IPS-18a (cell line): ENCODE data around the gene AGAP3.
A peak's percentile ranks its signal among the peaks of the same experiment; 100 is the strongest.

ENCODE experiments used
- H3K27ac ChIP-seq: one replicate; pipeline ENCODE4 v1.5.1; 2013; ENCODE audit warnings: low read length
- H3K27me3 ChIP-seq: one replicate; pipeline ENCODE4 v1.6.1; 2013; ENCODE audit warnings: mild to moderate bottlenecking, low read length; ENCODE audit not compliant: control insufficient read depth, insufficient read depth
- H3K36me3 ChIP-seq: one replicate; pipeline ENCODE4 v1.6.1; 2013; ENCODE audit warnings: low read depth, low read length; ENCODE audit not compliant: control insufficient read depth
- H3K4me1 ChIP-seq: one replicate; pipeline ENCODE4 v1.6.1; 2013; ENCODE audit warnings: low read depth, low read length; ENCODE audit not compliant: control insufficient read depth
- H3K4me3 ChIP-seq: one replicate; pipeline ENCODE4 v1.5.1; 2013; ENCODE audit warnings: low read length
- H3K9ac ChIP-seq: one replicate; pipeline ENCODE4 v1.6.1; 2013; ENCODE audit warnings: mild to moderate bottlenecking, low read length, moderate library complexity
- H3K9me3 ChIP-seq: one replicate; pipeline ENCODE4 v1.6.1; 2013; ENCODE audit warnings: low read depth, low read length; ENCODE audit not compliant: control insufficient read depth

AGAP3 gene

DNA sequence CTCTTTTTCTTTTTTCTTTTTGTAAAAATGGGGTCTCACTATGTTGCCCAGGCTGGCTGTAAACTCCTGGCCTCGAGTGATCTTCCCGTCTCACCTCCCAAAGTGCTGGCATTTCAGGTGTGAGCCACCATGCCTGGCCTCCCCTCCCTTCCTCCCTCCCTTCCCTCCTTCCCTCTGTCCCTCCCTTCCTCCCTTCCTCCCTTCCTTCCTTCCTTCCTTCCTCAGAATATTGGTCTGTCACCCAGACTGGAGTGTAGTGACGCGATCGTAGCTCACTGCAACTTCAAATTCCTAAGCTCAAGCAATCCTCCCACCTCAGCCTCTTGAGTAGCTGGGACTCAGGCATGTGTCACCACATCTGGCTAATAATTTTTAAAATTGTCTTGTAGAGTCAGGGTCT is 8.4 kb downstream of the AGAP3 start:
- no peaks in the 10 kb centered on the region for H3K9me3 ChIP-seq
- H3K4me3 ChIP-seq = no peak overlapping the region
- H3K27me3 ChIP-seq = peaks cover 3% of the 10 kb centered on the region
- no peak overlapping the region for H3K27ac ChIP-seq
- H3K4me1 ChIP-seq = peaks cover 3% of the 10 kb centered on the region
- H3K36me3 ChIP-seq = no peaks in the 10 kb centered on the region
- no peak overlapping the region for H3K9ac ChIP-seq

DNA sequence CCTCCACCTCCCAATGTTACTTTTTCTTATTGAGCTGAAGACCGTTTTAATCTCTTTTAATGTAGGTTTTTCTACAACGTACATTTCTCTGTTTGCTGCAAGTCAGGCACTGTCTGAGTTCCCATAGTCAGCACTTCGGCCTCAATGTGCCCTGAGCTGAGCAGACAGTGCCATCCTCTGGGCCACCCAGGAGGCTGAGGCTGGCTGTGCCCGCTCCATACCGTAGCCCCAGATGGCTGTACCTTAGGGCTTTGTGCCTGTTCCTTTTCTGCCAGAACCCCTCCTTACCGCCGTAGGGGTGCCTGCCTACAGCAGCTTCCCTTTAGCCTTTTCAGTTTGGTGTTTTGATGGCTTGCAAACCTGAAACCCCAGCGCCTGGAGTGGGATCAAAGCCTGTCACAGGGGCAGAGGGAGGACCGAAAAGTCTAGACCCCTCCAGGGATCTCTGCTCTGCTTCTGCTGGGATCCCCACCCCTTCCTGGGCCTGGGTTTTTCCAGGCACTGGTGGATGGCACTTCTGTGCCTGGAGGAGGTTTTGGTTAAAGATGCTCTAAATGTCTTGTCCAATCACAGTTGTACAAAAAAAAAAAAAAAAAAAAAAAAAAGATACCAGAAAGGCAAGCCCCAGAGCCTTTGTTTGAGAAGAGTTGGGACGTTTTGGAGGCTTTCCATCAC is 9.0 kb downstream of the AGAP3 start:
- Histone ChIP-seq H3K27ac (no peak overlapping the region), H3K36me3 (no peaks in the 10 kb centered on the region), H3K4me3 (no peak overlapping the region), H3K27me3 (no peaks in the 10 kb centered on the region), H3K4me1 (no peaks in the 10 kb centered on the region), H3K9ac (no peak overlapping the region), H3K9me3 (no peaks in the 10 kb centered on the region)

- Histone ChIP-seq H3K27me3 (no peaks in the 10 kb centered on the region), H3K9ac (no peak overlapping the region), H3K4me3 (no peak overlapping the region), H3K36me3 (no peaks in the 10 kb centered on the region), H3K9me3 (no peaks in the 10 kb centered on the region), H3K27ac (no peak overlapping the region), H3K4me1 (no peaks in the 10 kb centered on the region)
These were observed 9.7 kb downstream of the AGAP3 start for GRCh38 chr7:151095828-151096475.

- Histone ChIP-seq H3K36me3 (no peaks in the 10 kb centered on the region), H3K4me1 (peaks cover 12% of the 10 kb centered on the region)
These were observed 13.4 kb downstream of the AGAP3 start for GRCh38 chr7:151099486-151100211.

GRCh38 chr7:151100921-151101320 is 14.6 kb downstream of the AGAP3 start:
- no peaks in the 10 kb centered on the region for H3K27me3 ChIP-seq
- H3K4me3 ChIP-seq = no peak overlapping the region
- no peak overlapping the region for H3K9ac ChIP-seq
- no peaks in the 10 kb centered on the region for H3K36me3 ChIP-seq
- H3K9me3 ChIP-seq = no peaks in the 10 kb centered on the region
- no peak overlapping the region for H3K27ac ChIP-seq
- peaks cover 18% of the 10 kb centered on the region for H3K4me1 ChIP-seq

More at GRCh38 chr7:151099486-151100211, 13.4 kb downstream of the AGAP3 start:
- Histone ChIP-seq H3K9me3 (no peaks in the 10 kb centered on the region), H3K9ac (no peak overlapping the region), H3K27me3 (no peaks in the 10 kb centered on the region), H3K27ac (no peak overlapping the region), H3K4me3 (no peak overlapping the region)

GRCh38 chr7:151101621-151102396 is 15.5 kb downstream of the AGAP3 start:
- H3K9ac ChIP-seq = no peak overlapping the region

GRCh38 chr7:151102991-151103390 is 16.7 kb downstream of the AGAP3 start:
- no peaks in the 10 kb centered on the region for H3K36me3 ChIP-seq

More at GRCh38 chr7:151101621-151102396, 15.5 kb downstream of the AGAP3 start:
- Histone ChIP-seq H3K4me1 (peaks cover 18% of the 10 kb centered on the region), H3K27ac (no peak overlapping the region), H3K4me3 (no peak overlapping the region), H3K27me3 (no peaks in the 10 kb centered on the region), H3K36me3 (no peaks in the 10 kb centered on the region), H3K9me3 (no peaks in the 10 kb centered on the region)

DNA sequence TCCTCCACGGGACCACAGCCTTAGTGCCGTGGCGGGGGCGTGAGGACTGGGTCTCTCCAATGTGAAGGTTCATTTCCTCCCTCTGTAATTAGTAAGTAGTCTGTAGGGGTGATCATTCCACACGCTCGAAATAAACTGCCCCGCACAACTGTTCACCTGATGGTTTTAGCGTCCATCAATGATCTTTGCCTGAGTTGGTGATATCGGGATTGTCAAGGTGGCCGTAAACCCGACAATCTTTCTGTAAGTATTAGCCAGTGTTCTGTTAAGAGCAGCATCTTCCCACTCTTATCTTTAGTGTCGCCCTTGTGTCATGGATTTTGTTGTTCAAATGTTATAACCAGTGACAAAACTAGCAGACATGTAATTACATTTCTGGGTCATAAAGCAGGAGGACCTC is 17.7 kb downstream of the AGAP3 start:
- Histone ChIP-seq H3K9ac (peak overlapping the region; percentile 28), H3K27me3 (no peaks in the 10 kb centered on the region), H3K4me3 (peak overlapping the region; percentile 42), H3K9me3 (no peaks in the 10 kb centered on the region), H3K27ac (peak overlapping the region; percentile 40), H3K4me1 (peaks cover 18% of the 10 kb centered on the region), H3K36me3 (no peaks in the 10 kb centered on the region)

More at GRCh38 chr7:151102991-151103390, 16.7 kb downstream of the AGAP3 start:
- Histone ChIP-seq H3K4me1 (peaks cover 18% of the 10 kb centered on the region), H3K9me3 (no peaks in the 10 kb centered on the region), H3K4me3 (no peak overlapping the region), H3K27me3 (no peaks in the 10 kb centered on the region), H3K9ac (no peak overlapping the region), H3K27ac (no peak overlapping the region)

- Histone ChIP-seq H3K4me1 (peaks cover 18% of the 10 kb centered on the region), H3K9me3 (no peaks in the 10 kb centered on the region), H3K36me3 (no peaks in the 10 kb centered on the region), H3K27me3 (no peaks in the 10 kb centered on the region), H3K4me3 (peak overlapping the region; percentile 42), H3K9ac (peak overlapping the region; percentile 28), H3K27ac (peak overlapping the region; percentile 40)
These were observed 18.3 kb downstream of the AGAP3 start for GRCh38 chr7:151104411-151105235.

GRCh38 chr7:151107882-151108281 is 21.6 kb downstream of the AGAP3 start:
- no peak overlapping the region for H3K4me3 ChIP-seq
- peaks cover 18% of the 10 kb centered on the region for H3K4me1 ChIP-seq

More at GRCh38 chr7:151107882-151108281, 21.6 kb downstream of the AGAP3 start:
- no peaks in the 10 kb centered on the region for H3K9me3 ChIP-seq
- no peak overlapping the region for H3K27ac ChIP-seq
- H3K36me3 ChIP-seq = no peaks in the 10 kb centered on the region
- no peak overlapping the region for H3K9ac ChIP-seq
- no peaks in the 10 kb centered on the region for H3K27me3 ChIP-seq
